H1 (cell line): ENCODE measurements around the gene OR13J1. TPM values are rescaled to one million over a fixed set of nuclear protein-coding genes. Genes with fewer than 3 reads are reported as not detected.

Source experiments
- CTCF ChIA-PET: fragments of 300-600 bp; sonication (Branson Sonifier 250); formaldehyde crosslinking; loops from one replicate; lab custom pipeline; 2021; ENCODE audit not compliant: partially characterized antibody; lab: Charles Lee
- POLR2A ChIA-PET: fragments of 300-600 bp; sonication (Branson Sonifier 250); formaldehyde crosslinking; loops from one replicate; lab custom pipeline; 2021; ENCODE audit warnings: inconsistent platforms; ENCODE audit not compliant: partially characterized antibody; lab: Charles Lee
- DNase-seq, 2 experiments: peaks; one replicate each; pipeline versions ENCODE4 v3.0.0 to v3.0.0-alpha.2; 2010 to 2022; ENCODE audit warnings: low spot score in 2 of 2, low read depth in 1 of 2, mixed read lengths in 1 of 2
- FAIRE-seq: peaks from 2 replicates; lab custom pipeline; 2011; peaks lifted over from hg19 to GRCh38; lab: Jason Lieb, UNC
- H2AFZ ChIP-seq: 2 replicates; pipeline ENCODE4 v1.8.1; 2012; ENCODE audit warnings: low read length, inconsistent platforms
- H2AK5ac ChIP-seq: 2 replicates; pipeline ENCODE4 v1.6.1; 2013; ENCODE audit warnings: low read depth, low read length
- H2BK120ac ChIP-seq: replicated peaks from 2 replicates; pipeline ENCODE3; 2013; ENCODE audit warnings: low read depth, low read length, inconsistent platforms
- H2BK12ac ChIP-seq: 2 replicates; pipeline ENCODE4 v1.6.1; 2013; ENCODE audit warnings: low read depth, low read length
- H2BK15ac ChIP-seq: 2 replicates; pipeline ENCODE4 v1.6.1; 2013; ENCODE audit warnings: low read length
- H2BK20ac ChIP-seq: 2 replicates; pipeline ENCODE4 v1.6.1; 2013; ENCODE audit warnings: low read length
- H2BK5ac ChIP-seq: 2 replicates; pipeline ENCODE4 v1.6.1; 2013; ENCODE audit warnings: low read depth, low read length
- H3K14ac ChIP-seq: 2 replicates; pipeline ENCODE4 v1.6.1; 2013; ENCODE audit warnings: inconsistent platforms; ENCODE audit not compliant: insufficient read length
- H3K18ac ChIP-seq: 2 replicates; pipeline ENCODE4 v1.6.1; 2013; ENCODE audit warnings: low read length; ENCODE audit errors: extremely low read depth
- H3K23ac ChIP-seq: 2 replicates; pipeline ENCODE4 v1.6.1; 2013; ENCODE audit warnings: inconsistent platforms; ENCODE audit not compliant: insufficient read length
- H3K23me2 ChIP-seq: 2 replicates; pipeline ENCODE4 v1.6.1; 2013; ENCODE audit warnings: low read depth, low read length
- H3K27ac ChIP-seq: 2 replicates; pipeline ENCODE4 v1.6.1; 2011; ENCODE audit warnings: low read depth, low read length, inconsistent platforms
- H3K27me3 ChIP-seq, 4 experiments: replicated peaks in 1 of 4; 1 replicate in 1 of 4; 2 replicates in 3 of 4; pipeline versions ENCODE4 v1.6.1 to v1.8.1; 2011 to 2013; ENCODE audit warnings: low read length in 3 of 4, mild to moderate bottlenecking in 3 of 4, inconsistent platforms in 2 of 4, mixed read lengths in 2 of 4, moderate library complexity in 1 of 4; ENCODE audit not compliant: control insufficient read depth in 3 of 4, insufficient read depth in 3 of 4; ENCODE audit errors: extremely low read depth in 1 of 4
- H3K36me3 ChIP-seq, 4 experiments: 2 replicates each; pipeline versions ENCODE4 v1.6.1 to v1.8.1; 2011 to 2013; ENCODE audit warnings: mild to moderate bottlenecking in 4 of 4, low read length in 3 of 4, moderate library complexity in 2 of 4, control low read depth in 1 of 4, inconsistent platforms in 1 of 4; ENCODE audit not compliant: insufficient read depth in 4 of 4, control insufficient read depth in 2 of 4
- H3K4ac ChIP-seq: replicated peaks from 2 replicates; pipeline ENCODE3; 2013; ENCODE audit warnings: low read length, low read depth, mixed read lengths, inconsistent platforms; ENCODE audit not compliant: insufficient read length
- H3K4me1 ChIP-seq, 4 experiments: replicated peaks in 1 of 4; 1 replicate in 1 of 4; 2 replicates in 3 of 4; pipeline versions ENCODE4 v1.6.1 to v1.8.1; 2011 to 2013; ENCODE audit warnings: low read length in 3 of 4, inconsistent platforms in 2 of 4, mixed read lengths in 1 of 4; ENCODE audit not compliant: insufficient read depth in 4 of 4, control insufficient read depth in 3 of 4
- H3K4me2 ChIP-seq, 2 experiments: 2 replicates each; pipeline versions ENCODE4 v1.6.1 to v1.8.1; 2011 to 2013; ENCODE audit warnings: low read depth in 2 of 2, low read length in 2 of 2, control low read depth in 1 of 2, inconsistent platforms in 1 of 2, mild to moderate bottlenecking in 1 of 2; ENCODE audit not compliant: insufficient read depth in 1 of 2
- H3K4me3 ChIP-seq, 4 experiments: fragments of 200-600, 300-600 bp in 1 of 4; sonication (generic), shearing (Covaris generic), sonication (Bioruptor Twin) in 1 of 4; 2 replicates each; pipeline versions ENCODE4 v1.5.1 to v1.8.1; 2011 to 2016; ENCODE audit warnings: low read length in 4 of 4, low read depth in 3 of 4, control low read depth in 2 of 4, inconsistent platforms in 2 of 4, mild to moderate bottlenecking in 2 of 4, mixed read lengths in 1 of 4, moderate library complexity in 1 of 4; ENCODE audit not compliant: insufficient read depth in 2 of 4; ENCODE audit errors: extremely low read depth in 1 of 4
- H3K56ac ChIP-seq: replicated peaks from 2 replicates; pipeline ENCODE3; 2013; ENCODE audit warnings: low read depth, mild to moderate bottlenecking, mixed read lengths, low read length, inconsistent platforms; ENCODE audit not compliant: insufficient read length
- H3K79me1 ChIP-seq: 2 replicates; pipeline ENCODE4 v1.6.1; 2013; ENCODE audit warnings: low read depth, low read length, control low read depth
- H3K79me2 ChIP-seq, 2 experiments: 2 replicates each; pipeline versions ENCODE4 v1.6.1 to v1.8.1; 2012 to 2013; ENCODE audit warnings: low read length in 2 of 2, mild to moderate bottlenecking in 2 of 2, inconsistent platforms in 1 of 2; ENCODE audit not compliant: insufficient read depth in 2 of 2, control insufficient read depth in 1 of 2
- H3K9ac ChIP-seq, 4 experiments: replicated peaks in 1 of 4; 1 replicate in 1 of 4; 2 replicates in 3 of 4; pipeline versions ENCODE4 v1.6.1 to v1.8.1; 2011 to 2013; ENCODE audit warnings: low read depth in 3 of 4, low read length in 3 of 4, control low read depth in 2 of 4, mild to moderate bottlenecking in 2 of 4, moderate library complexity in 2 of 4, inconsistent platforms in 1 of 4; ENCODE audit errors: extremely low read depth in 1 of 4
- H3K9me3 ChIP-seq, 2 experiments: 2 replicates each; pipeline versions ENCODE4 v1.6.1 to v1.8.1; 2012 to 2013; ENCODE audit warnings: mild to moderate bottlenecking in 2 of 2, moderate library complexity in 2 of 2, control low read depth in 1 of 2, inconsistent platforms in 1 of 2, low read depth in 1 of 2, low read length in 1 of 2, mixed read lengths in 1 of 2; ENCODE audit not compliant: insufficient read depth in 2 of 2
- H4K20me1 ChIP-seq, 2 experiments: replicated peaks in 1 of 2; 2 replicates each; pipeline versions ENCODE3 to v1.8.1; 2011 to 2013; ENCODE audit warnings: inconsistent platforms in 2 of 2, low read length in 2 of 2, mild to moderate bottlenecking in 1 of 2; ENCODE audit not compliant: insufficient read depth in 2 of 2, control insufficient read depth in 1 of 2
- H4K5ac ChIP-seq: 2 replicates; pipeline ENCODE4 v1.6.1; 2013; ENCODE audit warnings: low read length, low read depth, mixed read lengths, inconsistent platforms; ENCODE audit not compliant: insufficient read length
- H4K8ac ChIP-seq: 2 replicates; pipeline ENCODE4 v1.8.0; 2013; ENCODE audit warnings: mild to moderate bottlenecking, moderate library complexity, low read length, inconsistent platforms; ENCODE audit not compliant: insufficient read depth; ENCODE audit errors: extremely low read depth
- H4K91ac ChIP-seq: replicated peaks from 2 replicates; pipeline ENCODE3; 2013; ENCODE audit warnings: low read length, mixed read lengths, inconsistent platforms; ENCODE audit not compliant: insufficient read length
- BACH1 ChIP-seq: IDR thresholded peaks from 2 replicates; pipeline ENCODE4 v1.6.1; 2012; ENCODE audit warnings: low read length, improper control_type of control experiment
- BCL11A ChIP-seq, 2 experiments: IDR thresholded peaks; one replicate each; pipeline ENCODE4 v1.6.1; 2011; ENCODE audit warnings: low read depth in 2 of 2, low read length in 2 of 2, mild to moderate bottlenecking in 2 of 2
- CEBPB ChIP-seq: IDR thresholded peaks from 2 replicates; pipeline ENCODE4 v1.6.1; 2012; ENCODE audit warnings: low read depth, low read length
- CTBP2 ChIP-seq: IDR thresholded peaks from 2 replicates; pipeline ENCODE4 v1.7.0; 2011; ENCODE audit warnings: borderline replicate concordance, mild to moderate bottlenecking, moderate library complexity, mixed read lengths, low read length; ENCODE audit not compliant: insufficient read depth, insufficient read length
- GTF2F1 ChIP-seq: IDR thresholded peaks from 2 replicates; pipeline ENCODE4 v1.6.1; 2012; ENCODE audit warnings: low read depth, low read length, improper control_type of control experiment, borderline replicate concordance
- KDM1A ChIP-seq: fragments of 200-600, 300-600 bp; sonication (generic); IDR thresholded peaks from 2 replicates; pipeline ENCODE4 v1.7.1; 2016; ENCODE audit warnings: mild to moderate bottlenecking, low read length, borderline replicate concordance
- POU5F1 ChIP-seq: IDR thresholded peaks from 2 replicates; pipeline ENCODE4 v1.6.1; 2011; ENCODE audit warnings: low read depth, mild to moderate bottlenecking, low read length, moderate library complexity
- RBBP5 ChIP-seq: IDR thresholded peaks from 2 replicates; pipeline ENCODE4 v1.7.1; 2012; ENCODE audit warnings: low read depth, mild to moderate bottlenecking, inconsistent platforms, low read length, moderate library complexity, borderline replicate concordance
- RFX5 ChIP-seq: IDR thresholded peaks from 2 replicates; pipeline ENCODE4 v1.6.1; 2011; ENCODE audit warnings: low read depth, low read length, improper control_type of control experiment, borderline replicate concordance
- SAP30 ChIP-seq: fragments of 300-600 bp; sonication (generic); IDR thresholded peaks from 2 replicates; pipeline ENCODE4 v1.7.1; 2012; ENCODE audit warnings: low read length, moderate library complexity, mild to moderate bottlenecking, inconsistent platforms; ENCODE audit not compliant: insufficient read depth, insufficient replicate concordance
- WGBS, 2 experiments: shearing (Covaris generic) in 1 of 2; methylation state at CpG; one replicate each; pipeline versions ENCODE4 v1.1.6 to v1.1.7; 2013 to 2015; ENCODE audit warnings: low lambda C conversion rate in 2 of 2, mixed read lengths in 2 of 2, inconsistent platforms in 1 of 2, low coverage in 1 of 2, missing lambda C conversion rate in 1 of 2; ENCODE audit not compliant: insufficient replicate concordance in 2 of 2, insufficient coverage in 1 of 2, insufficient read length in 1 of 2; ENCODE audit errors: extremely low coverage in 1 of 2, missing lambda C conversion rate in 1 of 2; 5-methylcytosine and 5-hydroxymethylcytosine counted together
- polyA plus RNA-seq, 7 experiments: library from polyadenylated mRNA; depleted of rRNA in 3 of 7; stranded (reverse) in 5 of 7; unstranded in 2 of 7; fragments of >200 nt in 5 of 7; fragments of 200-250 nt in 2 of 7; gene quantifications; 1 replicate in 5 of 7; 2 replicates in 1 of 7; 4 replicates in 1 of 7; pipeline versions ENCODE4 v1.2.1 to v1.2.3, GENCODE V29; 2011 to 2013; ENCODE audit warnings: missing spikeins in 2 of 7, mixed read lengths in 2 of 7
- total RNA-seq: library from RNA; stranded (reverse); fragmentation: NEBNext Ultra II Directional; extraction: Animal tissue kit (Norgen Biotek cat#: 25700); gene quantifications from 2 replicates; pipeline ENCODE4 v1.2.1, GENCODE V29; 2021
- TF ChIP-seq, protein P1 (sequence below): IDR thresholded peaks from 2 replicates; pipeline ENCODE4 v1.6.1; 2011; ENCODE audit warnings: low read length, improper control_type of control experiment

The OR13J1 gene
- total and polyA plus RNA-seq, 2 of the 8 experiments (the other 6 are each of a cell fraction or from before 2014, with no cell fraction given): not detected

DNA sequence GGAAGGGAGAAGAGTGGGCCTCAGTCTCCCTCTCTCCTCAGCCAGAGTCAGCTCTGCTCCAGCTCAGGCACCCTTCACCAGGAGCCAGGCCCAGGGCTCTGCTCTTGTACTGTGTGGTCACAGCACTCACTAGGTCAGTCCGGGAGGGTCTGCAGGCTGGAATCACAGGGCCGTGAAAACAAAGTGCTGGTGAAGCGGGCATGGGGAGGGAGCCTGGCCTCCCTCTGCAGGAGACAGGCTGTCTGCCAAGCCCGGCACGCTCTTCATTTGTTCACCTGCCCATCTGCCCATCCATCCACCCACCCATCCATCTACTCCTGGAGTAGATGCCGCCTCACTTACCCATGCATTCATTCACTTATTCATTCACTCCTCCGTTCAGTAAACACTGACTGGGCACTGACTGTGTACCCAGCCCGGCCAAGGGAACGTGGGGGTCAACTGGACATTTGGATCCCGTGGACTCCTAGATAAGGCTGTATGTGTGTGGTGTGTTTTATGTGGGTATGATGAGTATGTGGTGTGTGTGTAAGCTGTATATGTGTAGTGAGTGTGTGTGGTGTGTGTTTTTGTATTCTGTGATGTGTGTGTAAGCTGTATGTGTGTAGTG, 42.7 kb upstream of the OR13J1 start:
- no peak for TF ChIP-seq CTBP2
- TF ChIP-seq GTF2F1: no peak
- TF ChIP-seq, protein P1, sequence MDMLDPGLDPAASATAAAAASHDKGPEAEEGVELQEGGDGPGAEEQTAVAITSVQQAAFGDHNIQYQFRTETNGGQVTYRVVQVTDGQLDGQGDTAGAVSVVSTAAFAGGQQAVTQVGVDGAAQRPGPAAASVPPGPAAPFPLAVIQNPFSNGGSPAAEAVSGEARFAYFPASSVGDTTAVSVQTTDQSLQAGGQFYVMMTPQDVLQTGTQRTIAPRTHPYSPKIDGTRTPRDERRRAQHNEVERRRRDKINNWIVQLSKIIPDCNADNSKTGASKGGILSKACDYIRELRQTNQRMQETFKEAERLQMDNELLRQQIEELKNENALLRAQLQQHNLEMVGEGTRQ: no peak
- TF ChIP-seq RFX5: no peak
- no peak for TF ChIP-seq POU5F1
- no peak for TF ChIP-seq BACH1
- TF ChIP-seq RBBP5: no peak
- no peak for TF ChIP-seq CEBPB
- no peak for TF ChIP-seq KDM1A
- no peak for TF ChIP-seq SAP30
- TF ChIP-seq BCL11A (IDR thresholded peaks at IDR 0.05; ENCODE audit: low read depth in 2 of 2, low read length in 2 of 2): no peak
- H3K36me3 ChIP-seq: no peaks in the 10 kb centered on the region
- 0 out of 2 replicates have a peak, but pooled peaks cover 2% of the 10 kb centered on the region for H3K79me1 ChIP-seq
- H4K5ac ChIP-seq: no peak overlapping the region
- no peak overlapping the region for H3K56ac ChIP-seq
- ChIA-PET CTCF (interaction anchor here (0.9 to 2.0 kb wide), 2 partner anchors 10 to 186 kb away, joined by 3 to 14 read pairs; no protein-coding TSS in a partner anchor), POLR2A (no interaction called here)
- no peaks in the 10 kb centered on the region; a peak in 2 of 7 replicates for H3K27me3 ChIP-seq
- no peak overlapping the region for H3K4ac ChIP-seq
- no peak overlapping the region for H2AFZ ChIP-seq
- H2BK15ac ChIP-seq: no peak overlapping the region
- no peaks in the 10 kb centered on the region for H4K20me1 ChIP-seq
- peaks cover 3% of the 10 kb centered on the region; the same call in 1 of the 2 replicates for H3K23me2 ChIP-seq
- no peaks in the 10 kb centered on the region for H3K79me2 ChIP-seq
- H3K9me3 ChIP-seq: no peaks in the 10 kb centered on the region
- no peak overlapping the region for H3K4me3 ChIP-seq
- no peak overlapping the region for H3K9ac ChIP-seq
- H2BK120ac ChIP-seq: no peak overlapping the region
- H3K18ac ChIP-seq: no peak overlapping the region
- H4K8ac ChIP-seq: no peak overlapping the region
- H3K14ac ChIP-seq: no peak overlapping the region
- no peak overlapping the region for H2BK12ac ChIP-seq
- no peak overlapping the region for H2BK5ac ChIP-seq
- H3K23ac ChIP-seq: no peak overlapping the region
- H2BK20ac ChIP-seq: no peak overlapping the region
- H3K4me1 ChIP-seq: peaks cover 9 to 20% (median 14%) of the 10 kb centered on the region in 4 experiments
- DNase-seq (no peak), FAIRE-seq (no peak)
- 83% methylated on average over 10 of the region's 10 CpGs; no CpG with 5 or more reads in 1 of the 2 experiments for WGBS, 2 experiments
- H3K27ac ChIP-seq: no peak overlapping the region
- H2AK5ac ChIP-seq: no peak overlapping the region
- no peak overlapping the region for H4K91ac ChIP-seq
- H3K4me2 ChIP-seq: no peak overlapping the region
